Kidney glomerular epithelial cell (primary cell): ENCODE data around the gene TMEM31.
"Not testable (repeated sequence)": the region's sequence is repeated elsewhere in the genome, so short reads cannot be mapped to it uniquely, and the experiment has no call there.

Experiments
- DNase-seq: peaks from one replicate; lab custom pipeline; 2025; lab: John Stamatoyannopoulos, UW

TMEM31 gene

GRCh38 chrX:103726477-103726876, 15.8 kb downstream of the TMEM31 start:
- DNase-seq = no peak

GRCh38 chrX:103727115-103727514, 16.4 kb downstream of the TMEM31 start:
- no peak for DNase-seq

- no peak for DNase-seq
Measured at GRCh38 chrX:103729015-103729414, 18.3 kb downstream of the TMEM31 start.

- no peak for DNase-seq
Measured at GRCh38 chrX:103730147-103730795, 19.6 kb downstream of the TMEM31 start.

GRCh38 chrX:103730796-103731493, 20.2 kb downstream of the TMEM31 start:
- no peak for DNase-seq

GRCh38 chrX:103733017-103733416, 22.3 kb downstream of the TMEM31 start:
- no peak for DNase-seq

GRCh38 chrX:103734125-103734760, 23.5 kb downstream of the TMEM31 start:
- no peak for DNase-seq

GRCh38 chrX:103737696-103738095, 27.0 kb downstream of the TMEM31 start:
- no peak for DNase-seq

GRCh38 chrX:103739421-103739820, 28.7 kb downstream of the TMEM31 start:
- no peak for DNase-seq

- DNase-seq = no peak
Measured at GRCh38 chrX:103741879-103742278, 31.2 kb downstream of the TMEM31 start.

- no peak for DNase-seq
Measured at GRCh38 chrX:103742339-103742738, 31.6 kb downstream of the TMEM31 start.

- DNase-seq = no peak
Measured at GRCh38 chrX:103747163-103747562, 36.5 kb downstream of the TMEM31 start.

GRCh38 chrX:103754401-103754800, 43.7 kb downstream of the TMEM31 start:
- DNase-seq = no peak

- DNase-seq = no peak
Measured at GRCh38 chrX:103756736-103757135, 46.0 kb downstream of the TMEM31 start.

- DNase-seq = no peak
Measured at GRCh38 chrX:103758555-103758954, 47.8 kb downstream of the TMEM31 start.

- not testable (repeated sequence) for DNase-seq
Measured at GRCh38 chrX:103763541-103763940, 52.8 kb downstream of the TMEM31 start.
